PC-3 (cell line): Measurements from ENCODE around the gene DIP2C. TPM values are rescaled to one million over a fixed set of nuclear protein-coding genes. Genes with fewer than 3 reads are reported as not detected.

Experiments
- ATAC-seq: fragments of 200-7000 bp; cut with Tn5 transposase; 2 replicates; pipeline ENCODE4 v1.9.1; 2020; ENCODE audit warnings: mild to moderate bottlenecking, moderate library complexity
- BruUV-seq: library from RNA; stranded (reverse); fragments of 400-500 nt; replicated peaks from 2 replicates; lab custom pipeline; 2021; lab: Mats Ljungman, UMichigan
- CTCF ChIA-PET: fragments of 300-600 bp; sonication (Branson Sonifier 250); formaldehyde crosslinking; loops from one replicate; lab custom pipeline; 2022; ENCODE audit warnings: antibody characterized with exemption; lab: Charles Lee
- POLR2A ChIA-PET: fragments of 300-600 bp; sonication (Branson Sonifier 250); formaldehyde crosslinking; loops from one replicate; lab custom pipeline; 2022; ENCODE audit warnings: antibody characterized with exemption; ENCODE audit not compliant: unreplicated experiment; lab: Charles Lee
- DNase-seq: peaks from one replicate; pipeline ENCODE4 v3.0.0-alpha.2; 2015
- H2AFZ ChIP-seq: fragments of 300-600 bp; sonication (generic); 2 replicates; pipeline ENCODE4 v1.6.0; 2016; ENCODE audit warnings: antibody characterized with exemption, low read length
- H3F3A ChIP-seq: fragments of 300-600 bp; sonication (generic); one replicate; pipeline ENCODE4 v1.6.0; 2017; ENCODE audit warnings: antibody characterized with exemption, low read length, control low read depth, mild to moderate bottlenecking; ENCODE audit not compliant: unreplicated experiment
- H3K27ac ChIP-seq: fragments of 300-600 bp; sonication (generic); 2 replicates; pipeline ENCODE4 v1.5.1; 2016; ENCODE audit warnings: mild to moderate bottlenecking, low read length
- H3K27me3 ChIP-seq: fragments of 300-600 bp; sonication (generic); 2 replicates; pipeline ENCODE4 v1.6.1; 2016; ENCODE audit warnings: low read length, mixed read lengths
- H3K36me3 ChIP-seq: fragments of 300-600 bp; sonication (generic); 2 replicates; pipeline ENCODE4 v1.6.1; 2016; ENCODE audit warnings: low read depth, mixed run types, low read length, mixed read lengths
- H3K4me1 ChIP-seq: fragments of 300-600 bp; sonication (generic); 2 replicates; pipeline ENCODE4 v1.5.1; 2016; ENCODE audit warnings: low read length; ENCODE audit not compliant: insufficient read depth
- H3K4me2 ChIP-seq: fragments of 300-600 bp; sonication (generic); 2 replicates; pipeline ENCODE4 v1.6.0; 2016; ENCODE audit warnings: low read length
- H3K4me3 ChIP-seq: fragments of 300-600 bp; sonication (generic); 2 replicates; pipeline ENCODE4 v1.5.1; 2016; ENCODE audit warnings: mild to moderate bottlenecking, low read length, mixed read lengths
- H3K79me2 ChIP-seq: fragments of 300-600 bp; sonication (generic); 2 replicates; pipeline ENCODE4 v1.6.1; 2017; ENCODE audit warnings: low read length, mixed read lengths
- H3K9ac ChIP-seq: fragments of 300-600 bp; sonication (generic); 2 replicates; pipeline ENCODE4 v1.6.0; 2016; ENCODE audit warnings: mild to moderate bottlenecking, low read length
- H3K9me2 ChIP-seq: fragments of 300-600 bp; sonication (generic); replicated peaks from 2 replicates; pipeline ENCODE4 v1.6.1; 2016; ENCODE audit warnings: mixed run types, low read length, mixed read lengths
- H3K9me3 ChIP-seq: fragments of 300-600 bp; sonication (generic); 2 replicates; pipeline ENCODE4 v1.6.1; 2016; ENCODE audit warnings: low read length, mixed read lengths
- H4K20me1 ChIP-seq: fragments of 300-600 bp; sonication (generic); 2 replicates; pipeline ENCODE4 v1.6.1; 2016; ENCODE audit warnings: low read length, mixed read lengths
- EZH2 ChIP-seq: fragments of 300-600 bp; sonication (generic); IDR thresholded peaks from one replicate; pipeline ENCODE4 v1.6.1; 2017; ENCODE audit warnings: antibody characterized with exemption, mild to moderate bottlenecking, low read length; ENCODE audit not compliant: unreplicated experiment
- EZH2phosphoT487 ChIP-seq: fragments of 300-600 bp; sonication (generic); IDR thresholded peaks from 2 replicates; pipeline ENCODE4 v1.6.1; 2018; ENCODE audit warnings: mild to moderate bottlenecking, antibody characterized with exemption, low read length, borderline replicate concordance
- intact Hi-C: fragments of 100-400 bp; cut with micrococcal nuclease; formaldehyde crosslinking; loops from 2 replicates; pipeline ENCODE4 v1.9.0; 2023
- total RNA-seq: library from RNA; depleted of rRNA; stranded (reverse); fragments of >200 nt; gene quantifications from 2 replicates; pipeline ENCODE4 v1.2.3, GENCODE V29; 2014
- TF ChIP-seq, protein P1 (sequence below): fragments of 300-600 bp; sonication (generic); conservative IDR thresholded peaks from 2 replicates; pipeline ENCODE4 v1.5.1; 2017; ENCODE audit warnings: antibody characterized with exemption, low read depth, mild to moderate bottlenecking, low read length

DIP2C gene
- total RNA-seq, 1 experiment from 2014 or later = 3.1 TPM

DNA sequence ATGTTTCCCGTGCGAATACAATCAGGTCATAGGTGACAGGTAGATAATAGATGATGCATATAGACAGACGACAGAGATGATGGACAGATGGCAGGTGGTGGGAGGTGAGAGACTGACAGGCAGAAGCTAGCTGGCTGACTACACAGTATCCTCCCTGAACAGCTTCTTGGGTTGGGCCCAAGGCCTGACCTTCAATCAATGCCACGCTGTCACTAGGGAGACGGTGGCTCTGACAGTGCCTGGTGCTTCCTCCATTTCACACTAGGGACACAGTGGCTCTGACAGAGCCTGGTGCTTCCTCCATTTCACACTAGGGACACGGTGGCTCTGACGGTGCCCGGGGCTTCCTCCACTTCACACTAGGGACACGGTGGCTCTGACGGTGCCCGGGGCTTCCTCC lies 200.1 kb downstream of the DIP2C start:
- no TSS peak for BruUV-seq
- Histone ChIP-seq H3K4me1 (no peaks in the 10 kb centered on the region), H3K27ac (no peak overlapping the region), H3K4me3 (no peak overlapping the region), H3F3A (no peaks in the 10 kb centered on the region), H3K9me3 (no peaks in the 10 kb centered on the region), H3K9ac (no peak overlapping the region), H3K9me2 (no peaks in the 10 kb centered on the region), H3K27me3 (no peaks in the 10 kb centered on the region), H4K20me1 (no peaks in the 10 kb centered on the region), H3K4me2 (no peak overlapping the region), H3K36me3 (no peaks in the 10 kb centered on the region), H3K79me2 (no peaks in the 10 kb centered on the region), H2AFZ (no peak overlapping the region)
- CTCF ChIA-PET = no interaction called here
- POLR2A ChIA-PET = no interaction called here
- TF ChIP-seq, protein P1, sequence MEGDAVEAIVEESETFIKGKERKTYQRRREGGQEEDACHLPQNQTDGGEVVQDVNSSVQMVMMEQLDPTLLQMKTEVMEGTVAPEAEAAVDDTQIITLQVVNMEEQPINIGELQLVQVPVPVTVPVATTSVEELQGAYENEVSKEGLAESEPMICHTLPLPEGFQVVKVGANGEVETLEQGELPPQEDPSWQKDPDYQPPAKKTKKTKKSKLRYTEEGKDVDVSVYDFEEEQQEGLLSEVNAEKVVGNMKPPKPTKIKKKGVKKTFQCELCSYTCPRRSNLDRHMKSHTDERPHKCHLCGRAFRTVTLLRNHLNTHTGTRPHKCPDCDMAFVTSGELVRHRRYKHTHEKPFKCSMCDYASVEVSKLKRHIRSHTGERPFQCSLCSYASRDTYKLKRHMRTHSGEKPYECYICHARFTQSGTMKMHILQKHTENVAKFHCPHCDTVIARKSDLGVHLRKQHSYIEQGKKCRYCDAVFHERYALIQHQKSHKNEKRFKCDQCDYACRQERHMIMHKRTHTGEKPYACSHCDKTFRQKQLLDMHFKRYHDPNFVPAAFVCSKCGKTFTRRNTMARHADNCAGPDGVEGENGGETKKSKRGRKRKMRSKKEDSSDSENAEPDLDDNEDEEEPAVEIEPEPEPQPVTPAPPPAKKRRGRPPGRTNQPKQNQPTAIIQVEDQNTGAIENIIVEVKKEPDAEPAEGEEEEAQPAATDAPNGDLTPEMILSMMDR = no peak
- no peak for TF ChIP-seq EZH2phosphoT487
- no peak for TF ChIP-seq EZH2
- ATAC-seq (no peak), DNase-seq (no peak)
- intact Hi-C loops = loop anchor here (10.0 kb wide), 1 partner anchor 255 kb away; no protein-coding TSS in a partner anchor

DNA sequence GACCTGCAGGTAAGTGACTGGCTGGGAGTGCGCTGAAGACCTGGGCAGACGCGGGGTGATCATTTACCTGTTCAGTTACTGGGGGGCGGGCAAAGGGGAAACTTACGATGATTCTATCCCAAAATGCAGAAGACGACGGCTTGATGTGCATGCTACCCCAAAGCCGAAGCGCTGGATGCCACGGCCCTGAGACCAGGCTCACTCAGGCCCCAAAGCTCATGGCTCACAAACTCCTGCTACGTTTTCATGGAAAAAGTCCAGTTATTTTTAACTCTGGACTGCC lies 200.6 kb downstream of the DIP2C start:
- ChIA-PET POLR2A (no interaction called here), CTCF (no interaction called here)
- Histone ChIP-seq H3K4me2 (no peak overlapping the region), H3K9me3 (no peaks in the 10 kb centered on the region), H3K9me2 (no peaks in the 10 kb centered on the region), H3K27me3 (no peaks in the 10 kb centered on the region), H3K9ac (no peak overlapping the region), H3F3A (no peaks in the 10 kb centered on the region), H3K4me3 (no peak overlapping the region), H3K79me2 (no peaks in the 10 kb centered on the region), H4K20me1 (no peaks in the 10 kb centered on the region), H2AFZ (no peak overlapping the region), H3K27ac (no peak overlapping the region), H3K36me3 (no peaks in the 10 kb centered on the region), H3K4me1 (no peaks in the 10 kb centered on the region)
- intact Hi-C loops = loop anchor here (10.0 kb wide), 1 partner anchor 254 kb away; no protein-coding TSS in a partner anchor
- ATAC-seq (no peak), DNase-seq (no peak)
- TF ChIP-seq, protein P1 = no peak
- TF ChIP-seq EZH2phosphoT487 (no peak), EZH2 (no peak)
- no TSS peak for BruUV-seq

GRCh38 chr10:488081-488932 lies 201.2 kb downstream of the DIP2C start:
- Histone ChIP-seq H3K9ac (no peak overlapping the region), H3K27me3 (no peaks in the 10 kb centered on the region), H3K79me2 (no peaks in the 10 kb centered on the region), H4K20me1 (no peaks in the 10 kb centered on the region), H3K4me2 (no peak overlapping the region), H3K9me3 (no peaks in the 10 kb centered on the region), H3K9me2 (no peaks in the 10 kb centered on the region), H3K4me3 (no peak overlapping the region), H3F3A (no peaks in the 10 kb centered on the region), H3K4me1 (no peaks in the 10 kb centered on the region), H3K27ac (no peak overlapping the region), H3K36me3 (no peaks in the 10 kb centered on the region), H2AFZ (no peak overlapping the region)
- DNase-seq = no peak
- ATAC-seq = no peak
- ChIA-PET POLR2A (no interaction called here), CTCF (no interaction called here)
- BruUV-seq = no TSS peak
- TF ChIP-seq EZH2 (no peak), EZH2phosphoT487 (no peak)
- TF ChIP-seq, protein P1 = no peak
- intact Hi-C loops = loop anchor here (10.0 kb wide), 1 partner anchor 254 kb away; no protein-coding TSS in a partner anchor
